HCT116 (cell line): ENCODE data around the gene PHF21B. TPM values are rescaled to one million over a fixed set of nuclear protein-coding genes. Genes with fewer than 3 reads are reported as not detected.

ENCODE experiments used
- ATAC-seq: fragments of 200-7000 bp; cut with Tn5 transposase; 2 replicates; pipeline ENCODE4 v1.9.1; 2020; ENCODE audit warnings: mild to moderate bottlenecking, moderate library complexity
- BruUV-seq: library from RNA; stranded (reverse); fragments of 400-500 nt; replicated peaks from 2 replicates; lab custom pipeline; 2021; lab: Mats Ljungman, UMichigan
- CTCF ChIA-PET: fragments of 300-600 bp; sonication (Branson Sonifier 250); formaldehyde crosslinking; loops from one replicate; lab custom pipeline; 2021; ENCODE audit warnings: antibody characterized with exemption; lab: Charles Lee
- POLR2A ChIA-PET: fragments of 300-600, 350-600 bp; sonication (Branson Sonifier 250); formaldehyde crosslinking; loops from one replicate; lab custom pipeline; 2021; ENCODE audit warnings: antibody characterized with exemption; lab: Charles Lee
- RAD21 ChIA-PET, 2 experiments: fragments of 300-600 bp; sonication (Branson Sonifier 250); formaldehyde crosslinking; loops; one replicate each; lab custom pipeline; 2023; ENCODE audit warnings: low total read pairs in 2 of 2; ENCODE audit not compliant: uncharacterized antibody in 2 of 2, unreplicated experiment in 2 of 2, low non-redundant PET in 1 of 2; lab: Charles Lee
- DNase-seq: peaks from one replicate; pipeline ENCODE4 v3.0.0-alpha.2; 2010; ENCODE audit warnings: low read depth, low spot score
- H2AFZ ChIP-seq: fragments of 200-600 bp; shearing (Covaris generic), sonication (generic); 2 replicates; pipeline ENCODE4 v1.6.1; 2017; ENCODE audit warnings: low read depth, mixed run types, mixed read lengths, antibody characterized with exemption, low read length; ENCODE audit not compliant: poor library complexity, severe bottlenecking
- H3K27ac ChIP-seq: 2 replicates; pipeline ENCODE4 v1.5.1; 2012; ENCODE audit warnings: low read depth, low read length
- H3K27me3 ChIP-seq: fragments of 200-600 bp; sonication (generic); 2 replicates; pipeline ENCODE4 v1.6.1; 2016; ENCODE audit warnings: mixed run types, low read length, mixed read lengths; ENCODE audit not compliant: insufficient read depth
- H3K36me3 ChIP-seq, 2 experiments: fragments of 200-500 bp in 1 of 2; fragments of 200-600 bp in 1 of 2; sonication (Bioruptor generic) in 1 of 2; sonication (generic) in 1 of 2; 2 replicates each; pipeline versions ENCODE4 v1.5.1 to v1.6.1; 2014 to 2016; ENCODE audit warnings: low read length in 2 of 2, inconsistent platforms in 1 of 2, mixed read lengths in 1 of 2, mixed run types in 1 of 2; ENCODE audit not compliant: insufficient read depth in 2 of 2, control insufficient read depth in 1 of 2
- H3K4me1 ChIP-seq, 2 experiments: fragments of 200-600 bp in 1 of 2; sonication (generic) in 1 of 2; 2 replicates each; pipeline versions ENCODE4 v1.5.1 to v1.6.1; 2012 to 2017; ENCODE audit warnings: low read length in 2 of 2, inconsistent platforms in 1 of 2, mild to moderate bottlenecking in 1 of 2, mixed read lengths in 1 of 2, mixed run types in 1 of 2, moderate library complexity in 1 of 2; ENCODE audit not compliant: insufficient read depth in 2 of 2, control insufficient read depth in 1 of 2
- H3K4me2 ChIP-seq: fragments of 200-600 bp; sonication (generic); 2 replicates; pipeline ENCODE4 v1.6.1; 2017; ENCODE audit warnings: mixed run types, low read length, mixed read lengths
- H3K4me3 ChIP-seq, 2 experiments: fragments of 200-600 bp in 1 of 2; sonication (generic) in 1 of 2; replicated peaks in 1 of 2; 2 replicates each; pipeline ENCODE4 v1.5.1; 2011 to 2016; ENCODE audit warnings: low read length in 2 of 2, control low read depth in 1 of 2, low read depth in 1 of 2, mild to moderate bottlenecking in 1 of 2, mixed read lengths in 1 of 2, mixed run types in 1 of 2
- H3K79me2 ChIP-seq: fragments of 200-600 bp; sonication (generic); 2 replicates; pipeline ENCODE4 v1.6.1; 2017; ENCODE audit warnings: mild to moderate bottlenecking, mixed run types, low read length, moderate library complexity, mixed read lengths; ENCODE audit not compliant: insufficient read depth
- H3K9ac ChIP-seq: fragments of 200-600 bp; sonication (generic); 2 replicates; pipeline ENCODE4 v1.6.1; 2016; ENCODE audit warnings: low read length, mixed read lengths
- H3K9me2 ChIP-seq: fragments of 200-600 bp; sonication (generic), shearing (Covaris generic); 2 replicates; pipeline ENCODE4 v1.6.1; 2017; ENCODE audit warnings: mixed run types, mild to moderate bottlenecking, moderate library complexity; ENCODE audit not compliant: insufficient read depth
- H3K9me3 ChIP-seq, 2 experiments: fragments of 200-500 bp in 1 of 2; fragments of 200-600 bp in 1 of 2; sonication (Bioruptor generic) in 1 of 2; sonication (generic) in 1 of 2; 2 replicates each; pipeline ENCODE4 v1.6.1; 2014 to 2017; ENCODE audit warnings: low read length in 2 of 2, mixed read lengths in 2 of 2, inconsistent platforms in 1 of 2, low read depth in 1 of 2, mild to moderate bottlenecking in 1 of 2, mixed run types in 1 of 2, moderate library complexity in 1 of 2; ENCODE audit not compliant: control insufficient read depth in 1 of 2, insufficient read depth in 1 of 2
- H4K20me1 ChIP-seq: fragments of 200-600 bp; sonication (generic), shearing (Covaris generic); 2 replicates; pipeline ENCODE4 v1.6.1; 2017; ENCODE audit warnings: mixed run types, mild to moderate bottlenecking, moderate library complexity; ENCODE audit not compliant: insufficient read depth
- CBX3 ChIP-seq: IDR thresholded peaks from 2 replicates; pipeline ENCODE4 v1.6.1; 2012; ENCODE audit warnings: low read depth
- CTCF ChIP-seq, 3 experiments: fragments of 200-600 bp in 1 of 3; sonication (generic) in 1 of 3; IDR thresholded peaks in 2 of 3; conservative IDR thresholded peaks in 1 of 3; 2 replicates each; pipeline ENCODE4 v1.5.1; 2012 to 2017; ENCODE audit warnings: low read depth in 2 of 3, low read length in 2 of 3, antibody characterized with exemption in 1 of 3, borderline replicate concordance in 1 of 3, control low read depth in 1 of 3, mild to moderate bottlenecking in 1 of 3, mixed read lengths in 1 of 3, mixed run types in 1 of 3, moderate library complexity in 1 of 3; ENCODE audit not compliant: insufficient read depth in 1 of 3
- ELF1 ChIP-seq: IDR thresholded peaks from 2 replicates; pipeline ENCODE4 v1.6.1; 2012; ENCODE audit warnings: low read depth, borderline replicate concordance
- EZH2 ChIP-seq: fragments of 200-600 bp; sonication (generic); IDR thresholded peaks from 2 replicates; pipeline ENCODE4 v1.6.1; 2017; ENCODE audit warnings: antibody characterized with exemption, mixed run types
- EZH2phosphoT487 ChIP-seq: fragments of 200-600 bp; IDR thresholded peaks from 2 replicates; pipeline ENCODE4 v1.6.1; 2018; ENCODE audit warnings: antibody characterized with exemption, borderline replicate concordance
- FOSL1 ChIP-seq: IDR thresholded peaks from 2 replicates; pipeline ENCODE4 v1.6.1; 2012; ENCODE audit warnings: low read depth
- JUND ChIP-seq: IDR thresholded peaks from 2 replicates; pipeline ENCODE4 v1.6.1; 2012
- MAX ChIP-seq: IDR thresholded peaks from 2 replicates; pipeline ENCODE4 v1.6.1; 2012
- POLR2A ChIP-seq: IDR thresholded peaks from 2 replicates; pipeline ENCODE4 v1.7.0; 2011; ENCODE audit warnings: borderline replicate concordance; ENCODE audit not compliant: insufficient read depth, insufficient read length; ENCODE audit errors: extremely low read depth
- POLR2AphosphoS5 ChIP-seq: IDR thresholded peaks from 2 replicates; pipeline ENCODE4 v1.6.1; 2011; ENCODE audit warnings: mild to moderate bottlenecking, low read depth, low read length, moderate library complexity
- REST ChIP-seq: IDR thresholded peaks from 2 replicates; pipeline ENCODE4 v1.6.1; 2012; ENCODE audit warnings: low read depth
- ZBTB33 ChIP-seq: IDR thresholded peaks from 2 replicates; pipeline ENCODE4 v1.6.1; 2011; ENCODE audit warnings: mild to moderate bottlenecking, low read length, moderate library complexity; ENCODE audit not compliant: insufficient replicate concordance; ENCODE audit errors: extremely low read depth
- ZFX ChIP-seq: fragments of 450-650 bp; IDR thresholded peaks from 2 replicates; pipeline ENCODE4 v1.6.1; 2017
- intact Hi-C: fragments of 100-400 bp; cut with micrococcal nuclease; formaldehyde crosslinking; loops from 2 replicates; pipeline ENCODE4 v1.10.0; 2022
- total RNA-seq: library from RNA; stranded (reverse); gene quantifications from one replicate; pipeline ENCODE4 v1.2.1, GENCODE V29; 2021; ENCODE audit not compliant: unreplicated experiment

Gene PHF21B
- total RNA-seq, 1 experiment from 2014 or later = not detected

GRCh38 chr22:44947049-44947448, 62.8 kb downstream of the PHF21B start:
- no peak overlapping the region for H3K27ac ChIP-seq
- no peaks in the 10 kb centered on the region for H3K9me3 ChIP-seq
- no peaks in the 10 kb centered on the region for H3K36me3 ChIP-seq
- H3K27me3 ChIP-seq = peaks cover 11% of the 10 kb centered on the region; the same call in 1 of the 2 replicates
- H3K9me2 ChIP-seq = no peaks in the 10 kb centered on the region
- intact Hi-C loops = no loop called here
- ChIA-PET RAD21 (no interaction called here), CTCF (no interaction called here), POLR2A (no interaction called here)
- DNase-seq (no peak), ATAC-seq (no peak)
- H3K4me2 ChIP-seq = no peak overlapping the region
- no peak overlapping the region for H3K4me3 ChIP-seq
- H3K79me2 ChIP-seq = no peaks in the 10 kb centered on the region
- H2AFZ ChIP-seq = no peak overlapping the region
- H4K20me1 ChIP-seq = no peaks in the 10 kb centered on the region
- no TSS peak for BruUV-seq
- no peak for TF ChIP-seq POLR2AphosphoS5
- TF ChIP-seq EZH2 = no peak
- TF ChIP-seq ELF1 = no peak
- no peak for TF ChIP-seq EZH2phosphoT487
- no peak for TF ChIP-seq CTCF (IDR thresholded peaks at IDR 0.05 in 2 of 3, conservative IDR thresholded peaks at IDR 0.05 in 1 of 3; ENCODE audit: borderline replicate concordance in 1 of 3, insufficient read depth in 1 of 3, low read depth in 2 of 3, low read length in 2 of 3)
- no peak for TF ChIP-seq CBX3
- TF ChIP-seq REST = no peak
- TF ChIP-seq JUND = no peak
- no peak for TF ChIP-seq FOSL1
- TF ChIP-seq POLR2A = no peak
- TF ChIP-seq ZFX = no peak
- no peak for TF ChIP-seq ZBTB33
- TF ChIP-seq MAX = no peak
- no peaks in the 10 kb centered on the region for H3K4me1 ChIP-seq
- H3K9ac ChIP-seq = no peak overlapping the region
